HCT116 (cell line): Measurements from ENCODE around the gene BIVM. TPM values are rescaled to one million over a fixed set of nuclear protein-coding genes. Genes with fewer than 3 reads are reported as not detected.

Source experiments
- ATAC-seq: fragments of 200-7000 bp; cut with Tn5 transposase; 2 replicates; pipeline ENCODE4 v1.9.1; 2020; ENCODE audit warnings: mild to moderate bottlenecking, moderate library complexity
- BruUV-seq: library from RNA; stranded (reverse); fragments of 400-500 nt; replicated peaks from 2 replicates; lab custom pipeline; 2021; lab: Mats Ljungman, UMichigan
- CTCF ChIA-PET: fragments of 300-600 bp; sonication (Branson Sonifier 250); formaldehyde crosslinking; loops from one replicate; lab custom pipeline; 2021; ENCODE audit warnings: antibody characterized with exemption; lab: Charles Lee
- POLR2A ChIA-PET: fragments of 300-600, 350-600 bp; sonication (Branson Sonifier 250); formaldehyde crosslinking; loops from one replicate; lab custom pipeline; 2021; ENCODE audit warnings: antibody characterized with exemption; lab: Charles Lee
- RAD21 ChIA-PET, 2 experiments: fragments of 300-600 bp; sonication (Branson Sonifier 250); formaldehyde crosslinking; loops; one replicate each; lab custom pipeline; 2023; ENCODE audit warnings: low total read pairs in 2 of 2; ENCODE audit not compliant: uncharacterized antibody in 2 of 2, unreplicated experiment in 2 of 2, low non-redundant PET in 1 of 2; lab: Charles Lee
- DNase-seq: peaks from one replicate; pipeline ENCODE4 v3.0.0-alpha.2; 2010; ENCODE audit warnings: low read depth, low spot score
- H2AFZ ChIP-seq: fragments of 200-600 bp; shearing (Covaris generic), sonication (generic); 2 replicates; pipeline ENCODE4 v1.6.1; 2017; ENCODE audit warnings: low read depth, mixed run types, mixed read lengths, antibody characterized with exemption, low read length; ENCODE audit not compliant: poor library complexity, severe bottlenecking
- H3K27ac ChIP-seq: 2 replicates; pipeline ENCODE4 v1.5.1; 2012; ENCODE audit warnings: low read depth, low read length
- H3K27me3 ChIP-seq: fragments of 200-600 bp; sonication (generic); 2 replicates; pipeline ENCODE4 v1.6.1; 2016; ENCODE audit warnings: mixed run types, low read length, mixed read lengths; ENCODE audit not compliant: insufficient read depth
- H3K36me3 ChIP-seq, 2 experiments: fragments of 200-500 bp in 1 of 2; fragments of 200-600 bp in 1 of 2; sonication (Bioruptor generic) in 1 of 2; sonication (generic) in 1 of 2; 2 replicates each; pipeline versions ENCODE4 v1.5.1 to v1.6.1; 2014 to 2016; ENCODE audit warnings: low read length in 2 of 2, inconsistent platforms in 1 of 2, mixed read lengths in 1 of 2, mixed run types in 1 of 2; ENCODE audit not compliant: insufficient read depth in 2 of 2, control insufficient read depth in 1 of 2
- H3K4me1 ChIP-seq, 2 experiments: fragments of 200-600 bp in 1 of 2; sonication (generic) in 1 of 2; 2 replicates each; pipeline versions ENCODE4 v1.5.1 to v1.6.1; 2012 to 2017; ENCODE audit warnings: low read length in 2 of 2, inconsistent platforms in 1 of 2, mild to moderate bottlenecking in 1 of 2, mixed read lengths in 1 of 2, mixed run types in 1 of 2, moderate library complexity in 1 of 2; ENCODE audit not compliant: insufficient read depth in 2 of 2, control insufficient read depth in 1 of 2
- H3K4me2 ChIP-seq: fragments of 200-600 bp; sonication (generic); 2 replicates; pipeline ENCODE4 v1.6.1; 2017; ENCODE audit warnings: mixed run types, low read length, mixed read lengths
- H3K4me3 ChIP-seq, 2 experiments: fragments of 200-600 bp in 1 of 2; sonication (generic) in 1 of 2; replicated peaks in 1 of 2; 2 replicates each; pipeline ENCODE4 v1.5.1; 2011 to 2016; ENCODE audit warnings: low read length in 2 of 2, control low read depth in 1 of 2, low read depth in 1 of 2, mild to moderate bottlenecking in 1 of 2, mixed read lengths in 1 of 2, mixed run types in 1 of 2
- H3K79me2 ChIP-seq: fragments of 200-600 bp; sonication (generic); 2 replicates; pipeline ENCODE4 v1.6.1; 2017; ENCODE audit warnings: mild to moderate bottlenecking, mixed run types, low read length, moderate library complexity, mixed read lengths; ENCODE audit not compliant: insufficient read depth
- H3K9ac ChIP-seq: fragments of 200-600 bp; sonication (generic); 2 replicates; pipeline ENCODE4 v1.6.1; 2016; ENCODE audit warnings: low read length, mixed read lengths
- H3K9me2 ChIP-seq: fragments of 200-600 bp; sonication (generic), shearing (Covaris generic); 2 replicates; pipeline ENCODE4 v1.6.1; 2017; ENCODE audit warnings: mixed run types, mild to moderate bottlenecking, moderate library complexity; ENCODE audit not compliant: insufficient read depth
- H3K9me3 ChIP-seq, 2 experiments: fragments of 200-500 bp in 1 of 2; fragments of 200-600 bp in 1 of 2; sonication (Bioruptor generic) in 1 of 2; sonication (generic) in 1 of 2; 2 replicates each; pipeline ENCODE4 v1.6.1; 2014 to 2017; ENCODE audit warnings: low read length in 2 of 2, mixed read lengths in 2 of 2, inconsistent platforms in 1 of 2, low read depth in 1 of 2, mild to moderate bottlenecking in 1 of 2, mixed run types in 1 of 2, moderate library complexity in 1 of 2; ENCODE audit not compliant: control insufficient read depth in 1 of 2, insufficient read depth in 1 of 2
- H4K20me1 ChIP-seq: fragments of 200-600 bp; sonication (generic), shearing (Covaris generic); 2 replicates; pipeline ENCODE4 v1.6.1; 2017; ENCODE audit warnings: mixed run types, mild to moderate bottlenecking, moderate library complexity; ENCODE audit not compliant: insufficient read depth
- CTCF ChIP-seq, 3 experiments: fragments of 200-600 bp in 1 of 3; sonication (generic) in 1 of 3; IDR thresholded peaks in 2 of 3; conservative IDR thresholded peaks in 1 of 3; 2 replicates each; pipeline ENCODE4 v1.5.1; 2012 to 2017; ENCODE audit warnings: low read depth in 2 of 3, low read length in 2 of 3, antibody characterized with exemption in 1 of 3, borderline replicate concordance in 1 of 3, control low read depth in 1 of 3, mild to moderate bottlenecking in 1 of 3, mixed read lengths in 1 of 3, mixed run types in 1 of 3, moderate library complexity in 1 of 3; ENCODE audit not compliant: insufficient read depth in 1 of 3
- EZH2 ChIP-seq: fragments of 200-600 bp; sonication (generic); IDR thresholded peaks from 2 replicates; pipeline ENCODE4 v1.6.1; 2017; ENCODE audit warnings: antibody characterized with exemption, mixed run types
- EZH2phosphoT487 ChIP-seq: fragments of 200-600 bp; IDR thresholded peaks from 2 replicates; pipeline ENCODE4 v1.6.1; 2018; ENCODE audit warnings: antibody characterized with exemption, borderline replicate concordance
- FOSL1 ChIP-seq: IDR thresholded peaks from 2 replicates; pipeline ENCODE4 v1.6.1; 2012; ENCODE audit warnings: low read depth
- JUND ChIP-seq: IDR thresholded peaks from 2 replicates; pipeline ENCODE4 v1.6.1; 2012
- MAX ChIP-seq: IDR thresholded peaks from 2 replicates; pipeline ENCODE4 v1.6.1; 2012
- POLR2A ChIP-seq: IDR thresholded peaks from 2 replicates; pipeline ENCODE4 v1.7.0; 2011; ENCODE audit warnings: borderline replicate concordance; ENCODE audit not compliant: insufficient read depth, insufficient read length; ENCODE audit errors: extremely low read depth
- SRF ChIP-seq: IDR thresholded peaks from 2 replicates; pipeline ENCODE4 v1.6.1; 2012; ENCODE audit warnings: low read depth
- TCF7L2 ChIP-seq: IDR thresholded peaks from 2 replicates; pipeline ENCODE4 v1.7.0; 2011; ENCODE audit warnings: borderline replicate concordance, inconsistent platforms; ENCODE audit not compliant: insufficient read depth, insufficient read length; ENCODE audit errors: extremely low read depth
- YY1 ChIP-seq: IDR thresholded peaks from 2 replicates; pipeline ENCODE4 v1.6.1; 2011; ENCODE audit warnings: low read length, low read depth, moderate library complexity, mild to moderate bottlenecking; ENCODE audit not compliant: insufficient replicate concordance; ENCODE audit errors: extremely low read depth
- ZFX ChIP-seq: fragments of 450-650 bp; IDR thresholded peaks from 2 replicates; pipeline ENCODE4 v1.6.1; 2017
- ZNF274 ChIP-seq: fragments of 200-500 bp; sonication (Bioruptor generic); IDR thresholded peaks from 2 replicates; pipeline ENCODE4 v1.6.1; 2014; ENCODE audit warnings: mild to moderate bottlenecking, low read depth, low read length, inconsistent platforms
- intact Hi-C: fragments of 100-400 bp; cut with micrococcal nuclease; formaldehyde crosslinking; loops from 2 replicates; pipeline ENCODE4 v1.10.0; 2022
- total RNA-seq: library from RNA; stranded (reverse); gene quantifications from one replicate; pipeline ENCODE4 v1.2.1, GENCODE V29; 2021; ENCODE audit not compliant: unreplicated experiment
- TF ChIP-seq, protein P1 (sequence below): IDR thresholded peaks from 2 replicates; pipeline ENCODE4 v1.6.1; 2012
- TF ChIP-seq, protein P2 (sequence below): IDR thresholded peaks from 2 replicates; pipeline ENCODE4 v1.6.1; 2011; ENCODE audit warnings: mild to moderate bottlenecking, low read length, moderate library complexity; ENCODE audit not compliant: insufficient replicate concordance; ENCODE audit errors: extremely low read depth

The BIVM gene
- total RNA-seq, 1 experiment from 2014 or later = 11.3 TPM

DNA sequence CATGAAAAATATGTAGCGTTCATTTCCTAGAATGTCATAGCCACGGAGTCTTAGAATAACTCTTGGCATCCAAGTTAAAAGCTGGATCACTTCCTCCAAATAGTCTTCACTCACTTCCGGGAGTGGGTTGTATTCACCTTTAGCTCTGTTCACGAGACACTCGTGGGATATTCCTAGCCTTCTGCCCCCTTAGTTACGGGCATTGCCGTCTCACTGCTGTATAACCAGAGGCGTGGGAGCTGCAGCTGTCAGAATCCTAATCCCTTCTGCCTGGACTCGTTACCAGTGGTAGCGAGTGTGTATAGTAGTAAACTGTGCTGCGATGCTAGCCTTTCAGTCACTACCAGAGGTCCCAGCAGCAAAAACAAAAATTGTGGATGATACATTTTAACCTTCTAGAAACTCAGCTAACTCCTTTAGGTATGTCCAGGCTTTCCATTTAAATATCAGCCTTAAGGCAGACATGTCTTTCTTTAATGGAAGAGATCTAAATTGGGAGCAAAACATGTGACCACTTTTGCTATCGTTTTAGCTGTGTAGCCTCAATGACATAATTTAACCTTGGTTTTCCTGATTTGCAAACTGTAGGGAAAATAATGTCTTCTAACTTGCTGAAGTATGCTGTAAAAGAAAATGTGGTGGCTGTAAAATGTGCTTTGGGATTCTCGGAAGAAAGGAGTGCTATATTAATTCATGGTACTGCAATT lies 81.0 kb downstream of the BIVM start:
- ChIA-PET POLR2A (no interaction called here), CTCF (interaction anchor here (1.3 kb wide), 1 partner anchor 9 kb away, joined by 5 read pairs; no protein-coding TSS in a partner anchor), RAD21 (no interaction called here)
- peaks cover 0 to 12% of the 10 kb centered on the region in 2 experiments; a peak in 2 of 4 replicates for H3K36me3 ChIP-seq
- DNase-seq (no peak), ATAC-seq (no peak)
- H2AFZ ChIP-seq = no peak overlapping the region
- BruUV-seq = no TSS peak
- no peak overlapping the region for H3K4me3 ChIP-seq
- no peak overlapping the region for H3K4me2 ChIP-seq
- intact Hi-C loops = no loop called here
- H3K4me1 ChIP-seq = no peaks in the 10 kb centered on the region
- H3K9me2 ChIP-seq = no peaks in the 10 kb centered on the region
- no peaks in the 10 kb centered on the region for H3K27me3 ChIP-seq
- no peaks in the 10 kb centered on the region for H3K79me2 ChIP-seq
- no peaks in the 10 kb centered on the region for H3K9me3 ChIP-seq
- TF ChIP-seq TCF7L2 (no peak), ZNF274 (no peak), MAX (no peak), EZH2 (no peak), POLR2A (no peak), EZH2phosphoT487 (no peak), CTCF (IDR thresholded peaks at IDR 0.05 in 2 of 3, conservative IDR thresholded peaks at IDR 0.05 in 1 of 3; ENCODE audit: borderline replicate concordance in 1 of 3, insufficient read depth in 1 of 3, low read depth in 2 of 3, low read length in 2 of 3) (no peak), ZFX (no peak), YY1 (no peak), FOSL1 (no peak), JUND (no peak), SRF (no peak)
- TF ChIP-seq, protein P1, sequence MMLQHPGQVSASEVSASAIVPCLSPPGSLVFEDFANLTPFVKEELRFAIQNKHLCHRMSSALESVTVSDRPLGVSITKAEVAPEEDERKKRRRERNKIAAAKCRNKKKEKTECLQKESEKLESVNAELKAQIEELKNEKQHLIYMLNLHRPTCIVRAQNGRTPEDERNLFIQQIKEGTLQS = no peak
- TF ChIP-seq, protein P2, sequence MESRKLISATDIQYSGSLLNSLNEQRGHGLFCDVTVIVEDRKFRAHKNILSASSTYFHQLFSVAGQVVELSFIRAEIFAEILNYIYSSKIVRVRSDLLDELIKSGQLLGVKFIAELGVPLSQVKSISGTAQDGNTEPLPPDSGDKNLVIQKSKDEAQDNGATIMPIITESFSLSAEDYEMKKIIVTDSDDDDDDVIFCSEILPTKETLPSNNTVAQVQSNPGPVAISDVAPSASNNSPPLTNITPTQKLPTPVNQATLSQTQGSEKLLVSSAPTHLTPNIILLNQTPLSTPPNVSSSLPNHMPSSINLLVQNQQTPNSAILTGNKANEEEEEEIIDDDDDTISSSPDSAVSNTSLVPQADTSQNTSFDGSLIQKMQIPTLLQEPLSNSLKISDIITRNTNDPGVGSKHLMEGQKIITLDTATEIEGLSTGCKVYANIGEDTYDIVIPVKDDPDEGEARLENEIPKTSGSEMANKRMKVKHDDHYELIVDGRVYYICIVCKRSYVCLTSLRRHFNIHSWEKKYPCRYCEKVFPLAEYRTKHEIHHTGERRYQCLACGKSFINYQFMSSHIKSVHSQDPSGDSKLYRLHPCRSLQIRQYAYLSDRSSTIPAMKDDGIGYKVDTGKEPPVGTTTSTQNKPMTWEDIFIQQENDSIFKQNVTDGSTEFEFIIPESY = no peak
- TF ChIP-seq, all 23 proteins: peak for 0
- no peak overlapping the region for H3K27ac ChIP-seq
- H3K9ac ChIP-seq = no peak overlapping the region
- no peaks in the 10 kb centered on the region for H4K20me1 ChIP-seq
